Measurements from ENCODE around the gene TMSB10.
"Not testable (repeated sequence)": the region's sequence is repeated elsewhere in the genome, so short reads cannot be mapped to it uniquely, and the experiment has no call there.

- not testable (repeated sequence) for TF ChIP-seq CTCF (IDR thresholded peaks at IDR 0.05; ENCODE audit: low read depth, low read length, missing input control); REST (IDR thresholded peaks at IDR 0.05); RAD21 (IDR thresholded peaks at IDR 0.05); GABPA (IDR thresholded peaks at IDR 0.05 in 1 of 2, conservative IDR thresholded peaks at IDR 0.05 in 1 of 2); TAF1 (conservative IDR thresholded peaks at IDR 0.05)
- TF ChIP-seq, protein P1, sequence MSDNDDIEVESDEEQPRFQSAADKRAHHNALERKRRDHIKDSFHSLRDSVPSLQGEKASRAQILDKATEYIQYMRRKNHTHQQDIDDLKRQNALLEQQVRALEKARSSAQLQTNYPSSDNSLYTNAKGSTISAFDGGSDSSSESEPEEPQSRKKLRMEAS (IDR thresholded peaks at IDR 0.05): not testable (repeated sequence)
Observed at GRCh38 chr2:84868327-84868726, 37.1 kb upstream of the TMSB10 start.

Measured in liver (tissue), 3 donors.